Measurements from ENCODE around the gene CST9L. TPM values are rescaled to one million over a fixed set of nuclear protein-coding genes. Genes with fewer than 3 reads are reported as not detected.

Gene CST9L
- total and polyA plus RNA-seq, 2 of the 13 experiments (the other 11 are each of a cell fraction or from before 2014, with no cell fraction given), result 0.15 TPM; not detected in 1

- TF ChIP-seq ZNF264 (CRISPR knock-in tag; IDR thresholded peaks at IDR 0.05) (peak; percentile 81; the same call in 1 of the 2 replicates), ZNF282 (IDR thresholded peaks at IDR 0.05; ENCODE audit: partially characterized antibody) (no peak), MAFK (conservative IDR thresholded peaks at IDR 0.05 in 1 of 2, IDR thresholded peaks at IDR 0.05 in 1 of 2; ENCODE audit: low read length in 2 of 2) (no peak), MZF1 (CRISPR knock-in tag; IDR thresholded peaks at IDR 0.05; ENCODE audit: borderline replicate concordance) (no peak), KDM6A (CRISPR knock-in tag; IDR thresholded peaks at IDR 0.05; ENCODE audit: low read depth) (peak; percentile 85), ZSCAN9 (CRISPR knock-in tag; IDR thresholded peaks at IDR 0.05; ENCODE audit: borderline replicate concordance) (peak; percentile 94), TARDBP (CRISPR knock-in tag; IDR thresholded peaks at IDR 0.05) (no peak; the same call in 1 of the 2 replicates), KLF15 (CRISPR knock-in tag; IDR thresholded peaks at IDR 0.05; ENCODE audit: borderline replicate concordance) (0 out of 2 replicates have a peak, but pooled peaks have one; percentile 31), REL (CRISPR knock-in tag; conservative IDR thresholded peaks at IDR 0.05) (no peak), JUN (CRISPR knock-in tag; IDR thresholded peaks at IDR 0.05) (peak; percentile 92; the same call in 1 of the 2 replicates), NR2F6 (IDR thresholded peaks at IDR 0.05) (peak; percentile 73), NR2F6 (CRISPR knock-in tag; IDR thresholded peaks at IDR 0.05) (peak; percentile 71), PHB2 (IDR thresholded peaks at IDR 0.05; ENCODE audit: partially characterized antibody) (no peak), ZNF709 (CRISPR knock-in tag; IDR thresholded peaks at IDR 0.05) (no peak), HNF4A (CRISPR knock-in tag; IDR thresholded peaks at IDR 0.05) (peak; percentile 71), FOXA3 (CRISPR knock-in tag; IDR thresholded peaks at IDR 0.05) (peak; percentile 80), PCBP2 (optimal IDR thresholded peaks at IDR 0.05; ENCODE audit: low read depth, low read length, poor library complexity, severe bottlenecking) (no peak), TAF15 (IDR thresholded peaks at IDR 0.05; ENCODE audit: low read depth, low read length, poor library complexity, severe bottlenecking) (no peak), HOXA9 (CRISPR knock-in tag; IDR thresholded peaks at IDR 0.05; ENCODE audit: borderline replicate concordance) (no peak), RNF2 (conservative IDR thresholded peaks at IDR 0.05; ENCODE audit: low read depth) (no peak; the same call in 1 of the 2 replicates), TBL1XR1 (IDR thresholded peaks at IDR 0.05; ENCODE audit: borderline replicate concordance, low read length, partially characterized antibody) (no peak), ZNF589 (CRISPR knock-in tag; conservative IDR thresholded peaks at IDR 0.05) (peak; percentile 1), ZNF253 (CRISPR knock-in tag; IDR thresholded peaks at IDR 0.05; ENCODE audit: borderline replicate concordance) (peak; percentile 41; the same call in 1 of the 2 replicates), ZNF496 (CRISPR knock-in tag; IDR thresholded peaks at IDR 0.05; ENCODE audit: insufficient replicate concordance) (no peak), POGZ (CRISPR knock-in tag; IDR thresholded peaks at IDR 0.05) (peak; percentile 3; the same call in 1 of the 2 replicates), FOXC1 (CRISPR knock-in tag; IDR thresholded peaks at IDR 0.05; ENCODE audit: borderline replicate concordance) (0 out of 2 replicates have a peak, but pooled peaks have one; percentile 2), ADNP (CRISPR knock-in tag; IDR thresholded peaks at IDR 0.05) (no peak), ZBTB42 (CRISPR knock-in tag; IDR thresholded peaks at IDR 0.05) (no peak), ZKSCAN5 (CRISPR knock-in tag; IDR thresholded peaks at IDR 0.05) (no peak), LCORL (IDR thresholded peaks at IDR 0.05) (no peak), LCORL (CRISPR knock-in tag; IDR thresholded peaks at IDR 0.05) (peak; percentile 97)
- TF ChIP-seq, protein P1, sequence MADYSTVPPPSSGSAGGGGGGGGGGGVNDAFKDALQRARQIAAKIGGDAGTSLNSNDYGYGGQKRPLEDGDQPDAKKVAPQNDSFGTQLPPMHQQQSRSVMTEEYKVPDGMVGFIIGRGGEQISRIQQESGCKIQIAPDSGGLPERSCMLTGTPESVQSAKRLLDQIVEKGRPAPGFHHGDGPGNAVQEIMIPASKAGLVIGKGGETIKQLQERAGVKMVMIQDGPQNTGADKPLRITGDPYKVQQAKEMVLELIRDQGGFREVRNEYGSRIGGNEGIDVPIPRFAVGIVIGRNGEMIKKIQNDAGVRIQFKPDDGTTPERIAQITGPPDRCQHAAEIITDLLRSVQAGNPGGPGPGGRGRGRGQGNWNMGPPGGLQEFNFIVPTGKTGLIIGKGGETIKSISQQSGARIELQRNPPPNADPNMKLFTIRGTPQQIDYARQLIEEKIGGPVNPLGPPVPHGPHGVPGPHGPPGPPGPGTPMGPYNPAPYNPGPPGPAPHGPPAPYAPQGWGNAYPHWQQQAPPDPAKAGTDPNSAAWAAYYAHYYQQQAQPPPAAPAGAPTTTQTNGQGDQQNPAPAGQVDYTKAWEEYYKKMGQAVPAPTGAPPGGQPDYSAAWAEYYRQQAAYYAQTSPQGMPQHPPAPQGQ (CRISPR knock-in tag; IDR thresholded peaks at IDR 0.05; ENCODE audit: borderline replicate concordance), result no peak
These were observed 17.8 kb upstream of the CST9L start (continued) for GRCh38 chr20:23585808-23586734.
